GM18499 (cell line): ENCODE measurements around the gene LEKR1.

Experiments
- ATAC-seq: cut with Tn5 transposase; IDR thresholded peaks from one replicate; pipeline ENCODE4 v1.9.1; 2021; ENCODE audit warnings: moderate number of reproducible peaks; ENCODE audit not compliant: insufficient read depth, unreplicated experiment

LEKR1 gene

GRCh38 chr3:157091083-157091833 is 265.1 kb downstream of the LEKR1 start:
- no peak for ATAC-seq

- ATAC-seq: no peak
Measured at GRCh38 chr3:157092230-157092629, 266.1 kb downstream of the LEKR1 start.

GRCh38 chr3:157093096-157093495 is 266.9 kb downstream of the LEKR1 start:
- ATAC-seq: no peak

GRCh38 chr3:157094301-157094700 is 268.1 kb downstream of the LEKR1 start:
- no peak for ATAC-seq

GRCh38 chr3:157094751-157095480 is 268.8 kb downstream of the LEKR1 start:
- ATAC-seq: no peak
